DND-41 (cell line): ENCODE results near the gene FAAP100.

Experiments
- EZH2 ChIP-seq: IDR thresholded peaks from 3 replicates; pipeline ENCODE4 v1.6.1; 2012; ENCODE audit warnings: borderline replicate concordance, low read depth, mild to moderate bottlenecking, moderate library complexity, low read length, inconsistent platforms; ENCODE audit not compliant: severe bottlenecking
- TF ChIP-seq, protein P1 (sequence below): IDR thresholded peaks from 2 replicates; pipeline ENCODE4 v1.5.1; 2012; ENCODE audit warnings: borderline replicate concordance, low read length, moderate library complexity, mild to moderate bottlenecking; ENCODE audit not compliant: poor library complexity, severe bottlenecking; ENCODE audit errors: extremely low read depth

DNA sequence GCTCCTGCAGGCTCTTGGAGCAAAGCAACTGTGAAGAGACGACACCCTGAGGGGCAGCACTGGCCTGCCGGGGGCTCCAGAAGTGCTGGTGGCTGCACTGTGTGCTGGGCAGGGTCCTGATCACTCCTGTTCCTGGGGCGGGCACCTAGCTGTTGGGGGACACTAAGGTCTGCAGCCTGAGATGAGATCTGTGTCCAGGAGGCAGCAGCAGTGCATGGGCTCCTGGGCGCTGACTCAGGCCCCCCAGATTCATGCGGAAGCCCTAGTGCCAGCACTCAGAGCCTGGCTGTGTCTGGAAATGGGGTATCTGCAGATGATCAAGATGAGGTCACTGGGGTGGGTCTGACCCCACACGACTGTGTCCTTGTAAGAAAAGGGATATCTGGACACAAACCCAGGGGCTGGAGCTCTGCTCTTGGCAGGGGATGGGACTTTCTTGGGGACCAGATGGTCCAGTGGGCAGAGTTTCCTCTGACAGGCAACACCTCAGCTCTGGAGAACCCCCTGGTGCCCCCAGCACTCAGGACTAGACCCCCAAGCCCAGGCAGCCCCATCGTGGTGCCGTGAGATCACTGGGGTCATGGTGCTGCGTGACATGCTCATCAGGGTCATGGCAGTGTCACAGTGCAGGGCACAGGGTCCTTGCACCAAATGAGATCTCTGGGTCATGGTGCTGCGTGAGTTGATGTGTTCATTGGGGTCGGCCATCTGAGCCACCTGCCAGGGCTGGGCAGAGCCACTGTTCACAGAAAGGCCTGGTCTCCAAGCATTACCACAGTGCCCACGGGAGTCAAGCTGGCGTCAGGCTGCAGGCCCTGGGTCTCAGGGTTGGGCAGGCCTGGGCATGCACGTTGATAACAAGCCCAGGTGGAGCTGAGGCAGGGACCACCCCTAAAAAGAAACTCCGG is 9.5 kb downstream of the FAAP100 start:
- TF ChIP-seq, protein P1, sequence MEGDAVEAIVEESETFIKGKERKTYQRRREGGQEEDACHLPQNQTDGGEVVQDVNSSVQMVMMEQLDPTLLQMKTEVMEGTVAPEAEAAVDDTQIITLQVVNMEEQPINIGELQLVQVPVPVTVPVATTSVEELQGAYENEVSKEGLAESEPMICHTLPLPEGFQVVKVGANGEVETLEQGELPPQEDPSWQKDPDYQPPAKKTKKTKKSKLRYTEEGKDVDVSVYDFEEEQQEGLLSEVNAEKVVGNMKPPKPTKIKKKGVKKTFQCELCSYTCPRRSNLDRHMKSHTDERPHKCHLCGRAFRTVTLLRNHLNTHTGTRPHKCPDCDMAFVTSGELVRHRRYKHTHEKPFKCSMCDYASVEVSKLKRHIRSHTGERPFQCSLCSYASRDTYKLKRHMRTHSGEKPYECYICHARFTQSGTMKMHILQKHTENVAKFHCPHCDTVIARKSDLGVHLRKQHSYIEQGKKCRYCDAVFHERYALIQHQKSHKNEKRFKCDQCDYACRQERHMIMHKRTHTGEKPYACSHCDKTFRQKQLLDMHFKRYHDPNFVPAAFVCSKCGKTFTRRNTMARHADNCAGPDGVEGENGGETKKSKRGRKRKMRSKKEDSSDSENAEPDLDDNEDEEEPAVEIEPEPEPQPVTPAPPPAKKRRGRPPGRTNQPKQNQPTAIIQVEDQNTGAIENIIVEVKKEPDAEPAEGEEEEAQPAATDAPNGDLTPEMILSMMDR: no peak
- TF ChIP-seq EZH2: no peak
